ENCODE measurements around the gene SND1. TPM values are rescaled to one million over a fixed set of nuclear protein-coding genes. Genes with fewer than 3 reads are reported as not detected.

Gene SND1
- total RNA-seq, 5 donors from 2014 or later (not counting 1 experiment from before 2014, with no cell fraction given), result 137 to 187 (median 154) TPM

DNA sequence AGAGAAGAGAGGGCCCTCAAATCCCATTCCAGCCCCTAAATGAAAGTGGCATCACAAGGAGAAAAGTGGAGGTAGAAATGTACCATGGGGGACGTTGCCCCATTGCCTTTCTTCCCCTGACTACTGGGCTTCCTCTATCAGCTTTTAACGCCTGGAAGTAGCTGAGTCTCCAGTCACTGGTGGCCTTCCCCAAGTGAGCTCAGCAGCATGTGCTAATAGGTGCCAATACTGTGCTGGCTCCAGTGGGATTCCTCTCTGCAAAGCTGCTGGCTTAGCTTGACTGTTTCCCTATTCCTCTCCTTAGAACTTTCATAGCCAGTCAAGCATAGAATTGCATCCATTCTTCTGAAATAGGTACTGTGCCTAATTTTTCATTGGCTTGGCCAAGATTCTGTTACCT is 346.7 kb downstream of the SND1 start:
- DNase-seq (no peak), ATAC-seq (replicated peaks in 1 of 4) (no peak)
- no peaks in the 10 kb centered on the region for H3K9me3 Mint-ChIP-seq
- Histone ChIP-seq H3K36me3 (ENCODE audit: control insufficient read depth in 2 of 2, extremely low read depth in 1 of 2, insufficient read depth in 1 of 2, low read length in 1 of 2) (peaks cover 5 to 8% of the 10 kb centered on the region in 2 donors), H3K27me3 (replicated peaks in 1 of 2; ENCODE audit: control insufficient read depth in 2 of 2, extremely low read depth in 1 of 2, insufficient read depth in 2 of 2, low read length in 1 of 2) (no peaks in the 10 kb centered on the region), H3K4me1 (ENCODE audit: control insufficient read depth in 1 of 2, extremely low read depth in 1 of 2, insufficient read depth in 2 of 2, low read length in 2 of 2) (peaks cover 0 to 4% of the 10 kb centered on the region in 2 experiments), H3K27ac (ENCODE audit: low read length) (no peak overlapping the region), H3K4me3 (ENCODE audit: control insufficient read depth in 1 of 2, extremely low read depth in 1 of 2, low read length in 1 of 2) (no peak overlapping the region), H3K9me3 (no peaks in the 10 kb centered on the region)
- ChIA-PET CTCF (no interaction called here), POLR2A (no interaction called here)
- peaks cover 40% of the 10 kb centered on the region for H3K36me3 Mint-ChIP-seq
- H3K4me3 Mint-ChIP-seq, result no peak overlapping the region
- H3K27ac Mint-ChIP-seq, result no peak overlapping the region
- 96% methylated on average over 2 of the region's 2 CpGs for WGBS (ENCODE audit: insufficient coverage)
- H3K4me1 Mint-ChIP-seq, result peaks cover 20 to 24% (median 23%) of the 10 kb centered on the region in 3 donors
- no peaks in the 10 kb centered on the region for H3K27me3 Mint-ChIP-seq

DNA sequence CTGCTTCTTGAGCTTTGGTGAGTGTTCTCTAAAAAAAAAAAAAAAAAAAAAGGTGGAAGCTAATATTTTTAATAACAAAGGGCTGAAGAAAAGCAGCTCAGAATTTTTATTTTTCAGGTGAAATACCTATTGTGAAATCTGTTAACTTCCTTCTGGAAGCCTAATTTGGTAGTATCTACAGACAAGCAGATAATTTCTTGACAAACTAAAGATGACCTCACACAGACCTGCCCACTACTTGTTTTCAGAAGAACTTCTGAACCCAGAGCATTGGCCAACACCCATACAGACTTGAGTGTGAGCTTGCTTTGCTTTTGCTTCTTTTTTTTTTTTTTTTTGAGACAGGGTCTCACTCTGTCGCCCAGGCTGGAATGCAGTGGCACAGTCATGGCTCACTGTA is 348.1 kb downstream of the SND1 start:
- H3K36me3 Mint-ChIP-seq, result peaks cover 34% of the 10 kb centered on the region
- H3K9me3 Mint-ChIP-seq, result no peaks in the 10 kb centered on the region
- H3K4me3 Mint-ChIP-seq, result no peak overlapping the region
- DNase-seq (no peak), ATAC-seq (replicated peaks in 1 of 4) (no peak)
- H3K4me1 Mint-ChIP-seq, result peaks cover 26 to 30% (median 28%) of the 10 kb centered on the region in 3 donors
- Histone ChIP-seq H3K27me3 (replicated peaks in 1 of 2; ENCODE audit: control insufficient read depth in 2 of 2, extremely low read depth in 1 of 2, insufficient read depth in 2 of 2, low read length in 1 of 2) (no peaks in the 10 kb centered on the region), H3K36me3 (ENCODE audit: control insufficient read depth in 2 of 2, extremely low read depth in 1 of 2, insufficient read depth in 1 of 2, low read length in 1 of 2) (peaks cover 3% of the 10 kb centered on the region in 2 donors), H3K27ac (ENCODE audit: low read length) (no peak overlapping the region), H3K4me1 (ENCODE audit: control insufficient read depth in 1 of 2, extremely low read depth in 1 of 2, insufficient read depth in 2 of 2, low read length in 2 of 2) (peaks cover 2 to 6% of the 10 kb centered on the region in 2 experiments), H3K4me3 (ENCODE audit: control insufficient read depth in 1 of 2, extremely low read depth in 1 of 2, low read length in 1 of 2) (no peak overlapping the region), H3K9me3 (no peaks in the 10 kb centered on the region)
- no peak overlapping the region for H3K27ac Mint-ChIP-seq
- ChIA-PET CTCF (interaction anchor here in 1 of 2 donors (0.6 kb wide), 1 partner anchor 281 kb away, joined by 3 read pairs; no protein-coding TSS in a partner anchor), POLR2A (interaction anchor here in 1 of 2 donors (0.6 kb wide), 1 partner anchor 39 kb away, joined by 8 read pairs; no protein-coding TSS in a partner anchor)
- WGBS (ENCODE audit: insufficient coverage), result no CpG with 5 or more reads among the region's 1 CpG
- no peaks in the 10 kb centered on the region for H3K27me3 Mint-ChIP-seq

GRCh38 chr7:128000854-128001265 is 348.9 kb downstream of the SND1 start:
- H3K27ac ChIP-seq (ENCODE audit: low read length), result no peak overlapping the region
- no peaks in the 10 kb centered on the region for H3K27me3 ChIP-seq (replicated peaks in 1 of 2; ENCODE audit: control insufficient read depth in 2 of 2, extremely low read depth in 1 of 2, insufficient read depth in 2 of 2, low read length in 1 of 2)
- Mint-ChIP-seq H3K36me3 (peaks cover 32% of the 10 kb centered on the region), H3K4me3 (no peak overlapping the region), H3K27ac (no peak overlapping the region), H3K4me1 (peaks cover 26 to 30% (median 28%) of the 10 kb centered on the region in 3 donors), H3K27me3 (no peaks in the 10 kb centered on the region), H3K9me3 (no peaks in the 10 kb centered on the region)
- no peaks in the 10 kb centered on the region for H3K9me3 ChIP-seq
- ATAC-seq (replicated peaks in 1 of 4) (no peak), DNase-seq (no peak)
- CTCF ChIA-PET, result interaction anchor here in 1 of 2 donors (0.6 kb wide), 1 partner anchor 269 kb away, joined by 3 read pairs; no protein-coding TSS in a partner anchor
- POLR2A ChIA-PET, result no interaction called here
- H3K4me3 ChIP-seq (ENCODE audit: control insufficient read depth in 1 of 2, extremely low read depth in 1 of 2, low read length in 1 of 2), result no peak overlapping the region
- H3K4me1 ChIP-seq (ENCODE audit: control insufficient read depth in 1 of 2, extremely low read depth in 1 of 2, insufficient read depth in 2 of 2, low read length in 2 of 2), result peaks cover 2 to 6% of the 10 kb centered on the region in 2 experiments
- WGBS (ENCODE audit: insufficient coverage), result 93% methylated on average over 2 of the region's 6 CpGs
- H3K36me3 ChIP-seq (ENCODE audit: control insufficient read depth in 2 of 2, extremely low read depth in 1 of 2, insufficient read depth in 1 of 2, low read length in 1 of 2), result peaks cover 3% of the 10 kb centered on the region in 2 donors

- Mint-ChIP-seq H3K36me3 (peaks cover 25% of the 10 kb centered on the region), H3K27me3 (no peaks in the 10 kb centered on the region), H3K4me3 (no peak overlapping the region), H3K9me3 (no peaks in the 10 kb centered on the region), H3K4me1 (peaks cover 26 to 29% (median 28%) of the 10 kb centered on the region in 3 donors), H3K27ac (no peak overlapping the region)
- Histone ChIP-seq H3K4me3 (ENCODE audit: control insufficient read depth in 1 of 2, extremely low read depth in 1 of 2, low read length in 1 of 2) (no peak overlapping the region), H3K27ac (ENCODE audit: low read length) (no peak overlapping the region), H3K27me3 (replicated peaks in 1 of 2; ENCODE audit: control insufficient read depth in 2 of 2, extremely low read depth in 1 of 2, insufficient read depth in 2 of 2, low read length in 1 of 2) (no peaks in the 10 kb centered on the region), H3K9me3 (no peaks in the 10 kb centered on the region), H3K4me1 (ENCODE audit: control insufficient read depth in 1 of 2, extremely low read depth in 1 of 2, insufficient read depth in 2 of 2, low read length in 2 of 2) (peaks cover 2 to 6% of the 10 kb centered on the region in 2 experiments), H3K36me3 (ENCODE audit: control insufficient read depth in 2 of 2, extremely low read depth in 1 of 2, insufficient read depth in 1 of 2, low read length in 1 of 2) (peaks cover 3 to 8% of the 10 kb centered on the region in 2 donors)
- ChIA-PET CTCF (interaction anchor here in 1 of 2 donors (0.6 kb wide), 1 partner anchor 205 kb away, joined by 3 read pairs; no protein-coding TSS in a partner anchor), POLR2A (no interaction called here)
- 89% methylated on average over 1 of the region's 3 CpGs for WGBS (ENCODE audit: insufficient coverage)
- no peak for ATAC-seq (replicated peaks in 1 of 4)
- no peak for DNase-seq
Observed at GRCh38 chr7:128003167-128003566, 351.2 kb downstream of the SND1 start.

DNA sequence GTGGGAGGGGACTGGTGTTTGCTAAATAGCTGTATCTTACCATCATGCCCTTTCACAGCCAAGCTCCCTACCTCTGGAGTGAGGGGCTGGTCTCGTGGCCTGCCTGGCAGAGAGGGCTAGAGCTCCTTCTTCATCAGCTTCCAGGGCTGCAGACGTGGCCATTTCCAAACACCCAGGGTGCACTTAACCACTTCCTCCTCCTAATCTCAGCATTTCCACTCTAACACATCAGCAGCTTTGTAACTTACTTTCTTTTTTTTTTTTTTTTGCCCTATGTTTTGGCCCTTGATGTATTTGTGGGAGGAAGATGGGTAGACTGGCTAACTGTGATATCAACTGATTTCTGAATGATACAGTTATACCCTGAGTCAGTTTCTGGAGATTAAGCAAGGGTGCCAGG is 351.8 kb downstream of the SND1 start:
- Mint-ChIP-seq H3K27ac (no peak overlapping the region), H3K27me3 (no peaks in the 10 kb centered on the region), H3K36me3 (peaks cover 22% of the 10 kb centered on the region), H3K9me3 (no peaks in the 10 kb centered on the region), H3K4me3 (no peak overlapping the region), H3K4me1 (peaks cover 24 to 28% (median 26%) of the 10 kb centered on the region in 3 donors)
- DNase-seq (peak in 1 of 35 experiments; percentile 11), ATAC-seq (replicated peaks in 1 of 4) (no peak)
- Histone ChIP-seq H3K27me3 (replicated peaks in 1 of 2; ENCODE audit: control insufficient read depth in 2 of 2, extremely low read depth in 1 of 2, insufficient read depth in 2 of 2, low read length in 1 of 2) (no peaks in the 10 kb centered on the region), H3K27ac (ENCODE audit: low read length) (no peak overlapping the region), H3K36me3 (ENCODE audit: control insufficient read depth in 2 of 2, extremely low read depth in 1 of 2, insufficient read depth in 1 of 2, low read length in 1 of 2) (peaks cover 3 to 9% of the 10 kb centered on the region in 2 donors), H3K4me1 (ENCODE audit: control insufficient read depth in 1 of 2, extremely low read depth in 1 of 2, insufficient read depth in 2 of 2, low read length in 2 of 2) (peaks cover 2 to 6% of the 10 kb centered on the region in 2 experiments), H3K9me3 (no peaks in the 10 kb centered on the region), H3K4me3 (ENCODE audit: control insufficient read depth in 1 of 2, extremely low read depth in 1 of 2, low read length in 1 of 2) (no peak overlapping the region)
- WGBS (ENCODE audit: insufficient coverage), result 50% methylated on average over 1 of the region's 2 CpGs
- ChIA-PET CTCF (interaction anchor here in 1 of 2 donors (0.6 kb wide), 2 partner anchors 204 to 316 kb away, joined by 3 to 5 read pairs; no protein-coding TSS in a partner anchor), POLR2A (interaction anchor here in 1 of 2 donors (0.5 kb wide), 1 partner anchor 83 kb away, joined by 12 read pairs; no protein-coding TSS in a partner anchor)

DNA sequence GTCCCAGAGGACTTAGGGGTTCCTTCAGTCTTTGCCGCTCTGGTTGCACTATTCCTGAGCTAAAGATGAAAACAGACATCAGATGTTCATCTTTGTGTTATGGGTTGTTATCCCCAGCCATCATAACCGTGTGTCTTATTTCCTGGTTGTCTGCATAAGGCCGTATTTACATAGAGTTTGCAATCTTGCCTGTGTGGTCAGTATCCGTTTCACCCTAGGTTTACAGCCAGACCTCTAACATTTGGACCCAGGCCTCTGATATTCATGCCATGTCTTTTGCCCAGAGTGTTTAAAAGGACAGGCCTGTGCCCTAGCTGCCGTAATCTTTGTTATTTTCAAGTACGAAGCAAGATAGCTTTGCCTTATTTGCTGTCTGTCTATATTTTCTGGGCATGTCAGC is 352.6 kb downstream of the SND1 start:
- Mint-ChIP-seq H3K36me3 (peaks cover 22% of the 10 kb centered on the region), H3K9me3 (no peaks in the 10 kb centered on the region), H3K4me1 (peaks cover 24 to 28% (median 24%) of the 10 kb centered on the region in 3 donors), H3K27me3 (no peaks in the 10 kb centered on the region), H3K27ac (no peak overlapping the region), H3K4me3 (no peak overlapping the region)
- CTCF ChIA-PET, result no interaction called here
- DNase-seq (no peak), ATAC-seq (replicated peaks in 1 of 4) (no peak)
- POLR2A ChIA-PET, result interaction anchor here (0.5 to 0.6 kb wide), 2 partner anchors 84 to 334 kb away, joined by 4 to 12 read pairs; no protein-coding TSS in a partner anchor
- Histone ChIP-seq H3K27ac (ENCODE audit: low read length) (no peak overlapping the region), H3K36me3 (ENCODE audit: control insufficient read depth in 2 of 2, extremely low read depth in 1 of 2, insufficient read depth in 1 of 2, low read length in 1 of 2) (peaks cover 3 to 9% of the 10 kb centered on the region in 2 donors), H3K4me3 (ENCODE audit: control insufficient read depth in 1 of 2, extremely low read depth in 1 of 2, low read length in 1 of 2) (no peak overlapping the region), H3K27me3 (replicated peaks in 1 of 2; ENCODE audit: control insufficient read depth in 2 of 2, extremely low read depth in 1 of 2, insufficient read depth in 2 of 2, low read length in 1 of 2) (no peaks in the 10 kb centered on the region), H3K4me1 (ENCODE audit: control insufficient read depth in 1 of 2, extremely low read depth in 1 of 2, insufficient read depth in 2 of 2, low read length in 2 of 2) (peaks cover 2 to 6% of the 10 kb centered on the region in 2 experiments), H3K9me3 (no peaks in the 10 kb centered on the region)
- WGBS (ENCODE audit: insufficient coverage), result 100% methylated on average over 4 of the region's 6 CpGs

All from T-cell (primary cell).